PC-3 (cell line): Measurements from ENCODE around the gene HIPK2. TPM values are rescaled to one million over a fixed set of nuclear protein-coding genes. Genes with fewer than 3 reads are reported as not detected.

Experiments
- ATAC-seq: fragments of 200-7000 bp; cut with Tn5 transposase; 2 replicates; pipeline ENCODE4 v1.9.1; 2020; ENCODE audit warnings: mild to moderate bottlenecking, moderate library complexity
- BruUV-seq: library from RNA; stranded (reverse); fragments of 400-500 nt; replicated peaks from 2 replicates; lab custom pipeline; 2021; lab: Mats Ljungman, UMichigan
- CTCF ChIA-PET: fragments of 300-600 bp; sonication (Branson Sonifier 250); formaldehyde crosslinking; loops from one replicate; lab custom pipeline; 2022; ENCODE audit warnings: antibody characterized with exemption; lab: Charles Lee
- POLR2A ChIA-PET: fragments of 300-600 bp; sonication (Branson Sonifier 250); formaldehyde crosslinking; loops from one replicate; lab custom pipeline; 2022; ENCODE audit warnings: antibody characterized with exemption; ENCODE audit not compliant: unreplicated experiment; lab: Charles Lee
- DNase-seq: peaks from one replicate; pipeline ENCODE4 v3.0.0-alpha.2; 2015
- H2AFZ ChIP-seq: fragments of 300-600 bp; sonication (generic); 2 replicates; pipeline ENCODE4 v1.6.0; 2016; ENCODE audit warnings: antibody characterized with exemption, low read length
- H3F3A ChIP-seq: fragments of 300-600 bp; sonication (generic); one replicate; pipeline ENCODE4 v1.6.0; 2017; ENCODE audit warnings: antibody characterized with exemption, low read length, control low read depth, mild to moderate bottlenecking; ENCODE audit not compliant: unreplicated experiment
- H3K27ac ChIP-seq: fragments of 300-600 bp; sonication (generic); 2 replicates; pipeline ENCODE4 v1.5.1; 2016; ENCODE audit warnings: mild to moderate bottlenecking, low read length
- H3K27me3 ChIP-seq: fragments of 300-600 bp; sonication (generic); 2 replicates; pipeline ENCODE4 v1.6.1; 2016; ENCODE audit warnings: low read length, mixed read lengths
- H3K36me3 ChIP-seq: fragments of 300-600 bp; sonication (generic); 2 replicates; pipeline ENCODE4 v1.6.1; 2016; ENCODE audit warnings: low read depth, mixed run types, low read length, mixed read lengths
- H3K4me1 ChIP-seq: fragments of 300-600 bp; sonication (generic); 2 replicates; pipeline ENCODE4 v1.5.1; 2016; ENCODE audit warnings: low read length; ENCODE audit not compliant: insufficient read depth
- H3K4me2 ChIP-seq: fragments of 300-600 bp; sonication (generic); 2 replicates; pipeline ENCODE4 v1.6.0; 2016; ENCODE audit warnings: low read length
- H3K4me3 ChIP-seq: fragments of 300-600 bp; sonication (generic); 2 replicates; pipeline ENCODE4 v1.5.1; 2016; ENCODE audit warnings: mild to moderate bottlenecking, low read length, mixed read lengths
- H3K79me2 ChIP-seq: fragments of 300-600 bp; sonication (generic); 2 replicates; pipeline ENCODE4 v1.6.1; 2017; ENCODE audit warnings: low read length, mixed read lengths
- H3K9ac ChIP-seq: fragments of 300-600 bp; sonication (generic); 2 replicates; pipeline ENCODE4 v1.6.0; 2016; ENCODE audit warnings: mild to moderate bottlenecking, low read length
- H3K9me2 ChIP-seq: fragments of 300-600 bp; sonication (generic); replicated peaks from 2 replicates; pipeline ENCODE4 v1.6.1; 2016; ENCODE audit warnings: mixed run types, low read length, mixed read lengths
- H3K9me3 ChIP-seq: fragments of 300-600 bp; sonication (generic); 2 replicates; pipeline ENCODE4 v1.6.1; 2016; ENCODE audit warnings: low read length, mixed read lengths
- H4K20me1 ChIP-seq: fragments of 300-600 bp; sonication (generic); 2 replicates; pipeline ENCODE4 v1.6.1; 2016; ENCODE audit warnings: low read length, mixed read lengths
- EZH2 ChIP-seq: fragments of 300-600 bp; sonication (generic); IDR thresholded peaks from one replicate; pipeline ENCODE4 v1.6.1; 2017; ENCODE audit warnings: antibody characterized with exemption, mild to moderate bottlenecking, low read length; ENCODE audit not compliant: unreplicated experiment
- EZH2phosphoT487 ChIP-seq: fragments of 300-600 bp; sonication (generic); IDR thresholded peaks from 2 replicates; pipeline ENCODE4 v1.6.1; 2018; ENCODE audit warnings: mild to moderate bottlenecking, antibody characterized with exemption, low read length, borderline replicate concordance
- intact Hi-C: fragments of 100-400 bp; cut with micrococcal nuclease; formaldehyde crosslinking; loops from 2 replicates; pipeline ENCODE4 v1.9.0; 2023
- total RNA-seq: library from RNA; depleted of rRNA; stranded (reverse); fragments of >200 nt; gene quantifications from 2 replicates; pipeline ENCODE4 v1.2.3, GENCODE V29; 2014
- TF ChIP-seq, protein P1 (sequence below): fragments of 300-600 bp; sonication (generic); conservative IDR thresholded peaks from 2 replicates; pipeline ENCODE4 v1.5.1; 2017; ENCODE audit warnings: antibody characterized with exemption, low read depth, mild to moderate bottlenecking, low read length

The HIPK2 gene
- total RNA-seq, 1 experiment from 2014 or later: 38.1 TPM

DNA sequence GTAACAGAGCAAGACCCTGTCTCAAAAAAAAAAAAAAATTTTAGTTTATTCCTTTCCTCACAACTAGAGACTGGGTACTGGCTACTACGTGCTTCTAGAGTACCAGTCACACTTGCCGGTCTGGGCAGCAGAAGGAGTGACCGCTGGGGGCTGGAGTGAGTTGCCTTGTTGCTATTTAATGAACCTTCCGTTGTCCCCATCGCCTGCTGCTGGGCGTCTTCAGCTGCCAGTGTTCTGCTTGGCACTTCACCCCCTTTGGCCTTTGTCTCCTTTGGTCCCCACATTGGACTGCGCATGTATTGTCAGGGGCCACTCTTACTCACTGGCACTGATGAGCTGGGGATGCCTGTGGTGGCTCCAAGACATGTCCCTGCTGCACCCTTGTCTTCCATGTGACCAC lies 143.7 kb downstream of the HIPK2 start:
- TF ChIP-seq, protein P1, sequence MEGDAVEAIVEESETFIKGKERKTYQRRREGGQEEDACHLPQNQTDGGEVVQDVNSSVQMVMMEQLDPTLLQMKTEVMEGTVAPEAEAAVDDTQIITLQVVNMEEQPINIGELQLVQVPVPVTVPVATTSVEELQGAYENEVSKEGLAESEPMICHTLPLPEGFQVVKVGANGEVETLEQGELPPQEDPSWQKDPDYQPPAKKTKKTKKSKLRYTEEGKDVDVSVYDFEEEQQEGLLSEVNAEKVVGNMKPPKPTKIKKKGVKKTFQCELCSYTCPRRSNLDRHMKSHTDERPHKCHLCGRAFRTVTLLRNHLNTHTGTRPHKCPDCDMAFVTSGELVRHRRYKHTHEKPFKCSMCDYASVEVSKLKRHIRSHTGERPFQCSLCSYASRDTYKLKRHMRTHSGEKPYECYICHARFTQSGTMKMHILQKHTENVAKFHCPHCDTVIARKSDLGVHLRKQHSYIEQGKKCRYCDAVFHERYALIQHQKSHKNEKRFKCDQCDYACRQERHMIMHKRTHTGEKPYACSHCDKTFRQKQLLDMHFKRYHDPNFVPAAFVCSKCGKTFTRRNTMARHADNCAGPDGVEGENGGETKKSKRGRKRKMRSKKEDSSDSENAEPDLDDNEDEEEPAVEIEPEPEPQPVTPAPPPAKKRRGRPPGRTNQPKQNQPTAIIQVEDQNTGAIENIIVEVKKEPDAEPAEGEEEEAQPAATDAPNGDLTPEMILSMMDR: no peak
- TF ChIP-seq EZH2phosphoT487 (no peak), EZH2 (no peak)
- Histone ChIP-seq H3K4me1 (no peaks in the 10 kb centered on the region), H3K9me2 (no peaks in the 10 kb centered on the region), H3K4me2 (no peak overlapping the region), H3K27ac (no peak overlapping the region), H3K27me3 (no peaks in the 10 kb centered on the region), H2AFZ (no peak overlapping the region), H3F3A (no peaks in the 10 kb centered on the region), H3K79me2 (peaks cover 26% of the 10 kb centered on the region; the same call in 1 of the 2 replicates), H3K36me3 (peaks cover 26% of the 10 kb centered on the region), H3K9ac (no peak overlapping the region), H4K20me1 (no peaks in the 10 kb centered on the region), H3K4me3 (no peak overlapping the region), H3K9me3 (no peaks in the 10 kb centered on the region)
- ChIA-PET POLR2A (no interaction called here), CTCF (no interaction called here)
- no TSS peak for BruUV-seq
- intact Hi-C loops: no loop called here
- ATAC-seq: no peak
- DNase-seq: no peak

DNA sequence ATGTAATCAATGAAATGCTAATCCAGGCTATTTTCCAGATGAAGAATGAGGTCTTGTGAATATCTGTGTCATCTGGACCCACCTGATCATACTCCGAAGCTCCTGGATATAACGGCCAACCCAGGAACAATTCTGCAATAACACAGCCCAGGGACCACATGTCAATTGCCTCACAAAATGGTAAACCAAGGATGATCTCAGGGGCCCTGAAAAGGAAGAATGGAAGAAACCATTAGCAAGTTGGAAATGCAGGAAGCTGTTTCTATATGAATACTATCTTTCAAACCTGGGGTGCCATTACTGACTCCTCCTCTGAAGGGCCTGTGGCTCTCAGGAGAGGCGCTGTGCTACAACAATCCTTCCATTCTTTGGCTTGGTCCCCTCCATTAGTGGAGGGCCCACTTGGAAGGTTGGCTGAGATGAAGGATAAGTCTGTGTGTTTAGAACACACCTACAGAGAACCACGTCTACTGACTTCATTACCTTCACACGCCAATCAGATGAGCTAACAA lies 146.2 kb downstream of the HIPK2 start:
- Histone ChIP-seq H3K9me3 (no peaks in the 10 kb centered on the region), H3K4me1 (no peaks in the 10 kb centered on the region), H3F3A (no peaks in the 10 kb centered on the region), H4K20me1 (no peaks in the 10 kb centered on the region), H3K9me2 (no peaks in the 10 kb centered on the region), H3K36me3 (peaks cover 48% of the 10 kb centered on the region), H3K9ac (no peak overlapping the region), H3K27me3 (no peaks in the 10 kb centered on the region), H3K4me2 (no peak overlapping the region), H3K27ac (no peak overlapping the region), H3K79me2 (peaks cover 9% of the 10 kb centered on the region; the same call in 1 of the 2 replicates), H3K4me3 (no peak overlapping the region), H2AFZ (no peak overlapping the region)
- no peak for ATAC-seq
- BruUV-seq: no TSS peak
- no peak for TF ChIP-seq EZH2
- TF ChIP-seq, protein P1: no peak
- TF ChIP-seq EZH2phosphoT487: no peak
- POLR2A ChIA-PET: interaction anchor here (0.6 kb wide), 1 partner anchor 14 kb away, joined by 6 read pairs; no protein-coding TSS in a partner anchor
- intact Hi-C loops: no loop called here
- CTCF ChIA-PET: no interaction called here
- DNase-seq: no peak

DNA sequence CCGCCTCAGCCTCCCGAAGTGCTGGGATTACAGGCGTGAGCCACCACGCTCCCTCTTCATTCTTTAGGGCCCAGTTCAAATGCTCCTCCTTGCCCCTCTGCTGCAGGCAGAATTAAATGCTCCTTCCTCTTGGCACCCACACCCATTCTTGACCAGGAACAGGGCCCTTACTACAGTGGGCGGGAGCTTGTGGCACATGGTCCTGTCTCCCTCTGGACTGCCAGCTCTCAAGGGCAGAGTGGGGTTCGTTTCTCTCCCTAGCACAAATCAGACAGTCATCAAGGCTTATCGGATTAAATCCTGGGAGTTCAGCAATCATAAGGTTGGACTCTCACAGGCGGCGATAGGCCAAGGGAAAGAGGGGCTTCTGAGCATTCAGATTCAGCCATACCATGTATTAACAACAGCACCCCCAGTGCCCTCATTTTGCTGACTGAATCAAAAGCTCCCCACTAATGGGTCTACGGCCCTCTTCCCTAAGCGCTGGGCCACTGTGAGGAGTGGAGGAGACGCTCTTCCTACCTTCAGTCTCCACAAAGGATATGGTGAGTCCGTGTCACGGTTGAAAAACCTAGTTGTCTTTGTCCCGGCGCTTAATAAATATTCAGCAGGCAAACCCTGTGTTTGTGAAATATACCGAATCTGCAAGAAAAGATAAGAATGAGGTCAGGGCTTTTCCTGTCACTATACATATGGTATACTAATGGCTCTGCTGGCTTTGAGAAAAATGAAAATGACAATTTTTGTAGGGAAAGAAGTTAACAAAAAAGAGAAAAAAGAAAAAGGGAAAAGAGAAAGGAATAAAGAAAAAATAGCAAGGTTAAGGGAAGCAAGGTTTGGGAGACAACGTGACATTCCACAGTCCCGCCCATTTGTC lies 146.9 kb downstream of the HIPK2 start:
- POLR2A ChIA-PET: interaction anchor here (0.6 kb wide), 1 partner anchor 15 kb away, joined by 6 read pairs; no protein-coding TSS in a partner anchor
- Histone ChIP-seq H3K4me3 (no peak overlapping the region), H3K27ac (no peak overlapping the region), H4K20me1 (no peaks in the 10 kb centered on the region), H3K4me1 (no peaks in the 10 kb centered on the region), H3K9me3 (no peaks in the 10 kb centered on the region), H3K9me2 (no peaks in the 10 kb centered on the region), H3F3A (no peaks in the 10 kb centered on the region), H3K27me3 (no peaks in the 10 kb centered on the region), H3K79me2 (peaks cover 8% of the 10 kb centered on the region; the same call in 1 of the 2 replicates), H2AFZ (no peak overlapping the region), H3K9ac (no peak overlapping the region), H3K36me3 (peaks cover 51% of the 10 kb centered on the region), H3K4me2 (no peak overlapping the region)
- ATAC-seq (no peak), DNase-seq (no peak)
- intact Hi-C loops: no loop called here
- no TSS peak for BruUV-seq
- TF ChIP-seq EZH2 (no peak), EZH2phosphoT487 (no peak)
- TF ChIP-seq, protein P1: no peak
- CTCF ChIA-PET: no interaction called here
